ENCODE measurements around the gene SLAMF7.

DNA sequence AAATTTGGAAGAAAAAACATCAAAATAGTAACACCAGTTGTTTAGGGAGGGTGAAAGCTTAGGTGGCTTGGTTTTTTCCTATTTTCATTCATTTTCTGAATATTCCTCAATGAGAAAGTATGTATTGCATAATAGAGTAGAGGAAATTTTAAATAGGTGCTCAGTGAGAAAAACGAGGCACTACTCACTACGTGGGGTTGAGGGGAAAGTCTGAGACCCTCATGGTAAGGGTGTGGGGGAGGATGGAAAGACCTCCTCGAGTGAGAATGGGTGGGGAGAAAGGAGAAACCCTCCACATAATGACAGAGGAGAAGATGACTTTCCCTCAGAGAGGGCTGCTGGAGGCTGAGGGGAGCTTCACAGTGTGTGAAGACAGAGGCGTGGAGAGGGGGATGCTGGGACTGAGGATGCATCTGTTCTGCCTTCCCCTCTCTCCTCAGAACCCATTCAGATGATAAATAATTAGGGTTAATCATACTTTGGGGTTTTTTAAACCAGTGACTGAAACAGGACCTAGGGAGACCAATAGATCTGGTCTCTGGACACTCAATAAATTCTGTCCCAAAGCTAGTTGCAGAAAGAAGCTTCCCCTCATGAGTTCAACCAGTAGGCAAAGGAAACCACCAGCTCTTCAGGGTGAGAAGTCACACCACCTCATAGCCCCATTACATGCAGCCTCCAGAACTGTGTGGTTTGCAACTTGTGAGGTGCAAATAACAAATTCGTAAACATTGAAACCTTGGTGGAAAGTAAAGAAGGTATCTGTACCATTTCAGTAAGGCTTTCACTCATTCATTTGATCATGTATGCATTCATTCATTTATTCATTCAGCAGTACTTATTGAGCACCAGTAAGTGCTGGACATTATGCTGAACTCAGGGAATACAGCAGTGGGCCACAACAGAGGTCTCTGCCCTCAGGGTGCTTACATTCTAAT is 17.1 kb downstream of the SLAMF7 start:
- TF ChIP-seq SREBF2 (IDR thresholded peaks at IDR 0.05) (no peak), POLR2A (IDR thresholded peaks at IDR 0.05; ENCODE audit: low read length) (no peak), RCOR1 (IDR thresholded peaks at IDR 0.05; ENCODE audit: low read depth, low read length) (no peak), TP53 (CRISPR knock-in tag; IDR thresholded peaks at IDR 0.05) (no peak), JUNB (IDR thresholded peaks at IDR 0.05) (no peak), SMC3 (IDR thresholded peaks at IDR 0.05) (no peak), MAFK (IDR thresholded peaks at IDR 0.05; ENCODE audit: partially characterized antibody) (no peak), HDAC2 (IDR thresholded peaks at IDR 0.05) (no peak), RARB (CRISPR knock-in tag; IDR thresholded peaks at IDR 0.05) (no peak)
- TF ChIP-seq, protein P1, sequence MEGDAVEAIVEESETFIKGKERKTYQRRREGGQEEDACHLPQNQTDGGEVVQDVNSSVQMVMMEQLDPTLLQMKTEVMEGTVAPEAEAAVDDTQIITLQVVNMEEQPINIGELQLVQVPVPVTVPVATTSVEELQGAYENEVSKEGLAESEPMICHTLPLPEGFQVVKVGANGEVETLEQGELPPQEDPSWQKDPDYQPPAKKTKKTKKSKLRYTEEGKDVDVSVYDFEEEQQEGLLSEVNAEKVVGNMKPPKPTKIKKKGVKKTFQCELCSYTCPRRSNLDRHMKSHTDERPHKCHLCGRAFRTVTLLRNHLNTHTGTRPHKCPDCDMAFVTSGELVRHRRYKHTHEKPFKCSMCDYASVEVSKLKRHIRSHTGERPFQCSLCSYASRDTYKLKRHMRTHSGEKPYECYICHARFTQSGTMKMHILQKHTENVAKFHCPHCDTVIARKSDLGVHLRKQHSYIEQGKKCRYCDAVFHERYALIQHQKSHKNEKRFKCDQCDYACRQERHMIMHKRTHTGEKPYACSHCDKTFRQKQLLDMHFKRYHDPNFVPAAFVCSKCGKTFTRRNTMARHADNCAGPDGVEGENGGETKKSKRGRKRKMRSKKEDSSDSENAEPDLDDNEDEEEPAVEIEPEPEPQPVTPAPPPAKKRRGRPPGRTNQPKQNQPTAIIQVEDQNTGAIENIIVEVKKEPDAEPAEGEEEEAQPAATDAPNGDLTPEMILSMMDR (IDR thresholded peaks at IDR 0.05) = no peak
- TF ChIP-seq, protein P2, sequence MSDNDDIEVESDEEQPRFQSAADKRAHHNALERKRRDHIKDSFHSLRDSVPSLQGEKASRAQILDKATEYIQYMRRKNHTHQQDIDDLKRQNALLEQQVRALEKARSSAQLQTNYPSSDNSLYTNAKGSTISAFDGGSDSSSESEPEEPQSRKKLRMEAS (IDR thresholded peaks at IDR 0.05) = no peak
- TF ChIP-seq, protein P3, sequence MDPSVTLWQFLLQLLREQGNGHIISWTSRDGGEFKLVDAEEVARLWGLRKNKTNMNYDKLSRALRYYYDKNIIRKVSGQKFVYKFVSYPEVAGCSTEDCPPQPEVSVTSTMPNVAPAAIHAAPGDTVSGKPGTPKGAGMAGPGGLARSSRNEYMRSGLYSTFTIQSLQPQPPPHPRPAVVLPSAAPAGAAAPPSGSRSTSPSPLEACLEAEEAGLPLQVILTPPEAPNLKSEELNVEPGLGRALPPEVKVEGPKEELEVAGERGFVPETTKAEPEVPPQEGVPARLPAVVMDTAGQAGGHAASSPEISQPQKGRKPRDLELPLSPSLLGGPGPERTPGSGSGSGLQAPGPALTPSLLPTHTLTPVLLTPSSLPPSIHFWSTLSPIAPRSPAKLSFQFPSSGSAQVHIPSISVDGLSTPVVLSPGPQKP (IDR thresholded peaks at IDR 0.05; ENCODE audit: low read depth, low read length) = no peak
- TF ChIP-seq, protein P4, sequence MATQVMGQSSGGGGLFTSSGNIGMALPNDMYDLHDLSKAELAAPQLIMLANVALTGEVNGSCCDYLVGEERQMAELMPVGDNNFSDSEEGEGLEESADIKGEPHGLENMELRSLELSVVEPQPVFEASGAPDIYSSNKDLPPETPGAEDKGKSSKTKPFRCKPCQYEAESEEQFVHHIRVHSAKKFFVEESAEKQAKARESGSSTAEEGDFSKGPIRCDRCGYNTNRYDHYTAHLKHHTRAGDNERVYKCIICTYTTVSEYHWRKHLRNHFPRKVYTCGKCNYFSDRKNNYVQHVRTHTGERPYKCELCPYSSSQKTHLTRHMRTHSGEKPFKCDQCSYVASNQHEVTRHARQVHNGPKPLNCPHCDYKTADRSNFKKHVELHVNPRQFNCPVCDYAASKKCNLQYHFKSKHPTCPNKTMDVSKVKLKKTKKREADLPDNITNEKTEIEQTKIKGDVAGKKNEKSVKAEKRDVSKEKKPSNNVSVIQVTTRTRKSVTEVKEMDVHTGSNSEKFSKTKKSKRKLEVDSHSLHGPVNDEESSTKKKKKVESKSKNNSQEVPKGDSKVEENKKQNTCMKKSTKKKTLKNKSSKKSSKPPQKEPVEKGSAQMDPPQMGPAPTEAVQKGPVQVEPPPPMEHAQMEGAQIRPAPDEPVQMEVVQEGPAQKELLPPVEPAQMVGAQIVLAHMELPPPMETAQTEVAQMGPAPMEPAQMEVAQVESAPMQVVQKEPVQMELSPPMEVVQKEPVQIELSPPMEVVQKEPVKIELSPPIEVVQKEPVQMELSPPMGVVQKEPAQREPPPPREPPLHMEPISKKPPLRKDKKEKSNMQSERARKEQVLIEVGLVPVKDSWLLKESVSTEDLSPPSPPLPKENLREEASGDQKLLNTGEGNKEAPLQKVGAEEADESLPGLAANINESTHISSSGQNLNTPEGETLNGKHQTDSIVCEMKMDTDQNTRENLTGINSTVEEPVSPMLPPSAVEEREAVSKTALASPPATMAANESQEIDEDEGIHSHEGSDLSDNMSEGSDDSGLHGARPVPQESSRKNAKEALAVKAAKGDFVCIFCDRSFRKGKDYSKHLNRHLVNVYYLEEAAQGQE (IDR thresholded peaks at IDR 0.05) = no peak
- TF ChIP-seq, protein P5, sequence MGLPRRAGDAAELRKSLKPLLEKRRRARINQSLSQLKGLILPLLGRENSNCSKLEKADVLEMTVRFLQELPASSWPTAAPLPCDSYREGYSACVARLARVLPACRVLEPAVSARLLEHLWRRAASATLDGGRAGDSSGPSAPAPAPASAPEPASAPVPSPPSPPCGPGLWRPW (IDR thresholded peaks at IDR 0.05) = no peak

All from A549 (cell line).